Measurements from ENCODE around the gene MBNL2.

The MBNL2 gene

GRCh38 chr13:97221046-97221445 is 1.1 kb upstream of the MBNL2 start:
- no peaks in the 10 kb centered on the region for H3K36me3 Mint-ChIP-seq (ENCODE audit: low read depth)
- H3K27ac Mint-ChIP-seq, result peak overlapping the region in 2 of 3 experiments; percentile 95 to 96
- H3K4me3 Mint-ChIP-seq, result no peak overlapping the region
- no peaks in the 10 kb centered on the region for H3K9me3 Mint-ChIP-seq
- peaks cover 28% of the 10 kb centered on the region for H3K4me1 Mint-ChIP-seq
- no peak for TF ChIP-seq CTCF (IDR thresholded peaks at IDR 0.05; ENCODE audit: unreplicated experiment in 3 of 3)
- no peaks in the 10 kb centered on the region for H3K27me3 Mint-ChIP-seq (ENCODE audit: low read depth)

GRCh38 chr13:97221466-97221865 is 667 bp upstream of the MBNL2 start:
- H3K4me3 Mint-ChIP-seq, result peak overlapping the region in 2 of 3 experiments; percentile 18 to 92
- H3K36me3 Mint-ChIP-seq (ENCODE audit: low read depth), result no peaks in the 10 kb centered on the region
- TF ChIP-seq CTCF (IDR thresholded peaks at IDR 0.05; ENCODE audit: unreplicated experiment in 3 of 3), result no peak
- H3K4me1 Mint-ChIP-seq, result peaks cover 32% of the 10 kb centered on the region
- H3K9me3 Mint-ChIP-seq, result no peaks in the 10 kb centered on the region
- no peaks in the 10 kb centered on the region for H3K27me3 Mint-ChIP-seq (ENCODE audit: low read depth)
- peak overlapping the region in 2 of 3 experiments; percentile 95 to 96 for H3K27ac Mint-ChIP-seq

- Mint-ChIP-seq H3K4me3 (peak overlapping the region; percentile 88 to 92 (median 88)), H3K27ac (peak overlapping the region; percentile 95 to 97 (median 96)), H3K27me3 (ENCODE audit: low read depth) (no peaks in the 10 kb centered on the region), H3K36me3 (ENCODE audit: low read depth) (no peaks in the 10 kb centered on the region), H3K4me1 (peaks cover 40% of the 10 kb centered on the region), H3K9me3 (no peaks in the 10 kb centered on the region)
- no peak for TF ChIP-seq CTCF (IDR thresholded peaks at IDR 0.05; ENCODE audit: unreplicated experiment in 3 of 3)
Measured at GRCh38 chr13:97223037-97223710, 1.0 kb downstream of the MBNL2 start.

GRCh38 chr13:97223711-97224541 is 1.8 kb downstream of the MBNL2 start:
- no peak for TF ChIP-seq CTCF (IDR thresholded peaks at IDR 0.05; ENCODE audit: unreplicated experiment in 3 of 3)
- no peaks in the 10 kb centered on the region for H3K27me3 Mint-ChIP-seq (ENCODE audit: low read depth)
- H3K36me3 Mint-ChIP-seq (ENCODE audit: low read depth), result no peaks in the 10 kb centered on the region
- peaks cover 40% of the 10 kb centered on the region for H3K4me1 Mint-ChIP-seq
- H3K27ac Mint-ChIP-seq, result peak overlapping the region; percentile 95 to 97 (median 96)
- H3K4me3 Mint-ChIP-seq, result peak overlapping the region; percentile 88 to 92 (median 88)
- no peaks in the 10 kb centered on the region for H3K9me3 Mint-ChIP-seq

GRCh38 chr13:97224544-97225300 is 2.6 kb downstream of the MBNL2 start:
- Mint-ChIP-seq H3K27me3 (ENCODE audit: low read depth) (no peaks in the 10 kb centered on the region), H3K4me3 (peak overlapping the region; percentile 88 to 92 (median 88)), H3K27ac (peak overlapping the region; percentile 95 to 97 (median 96)), H3K36me3 (ENCODE audit: low read depth) (peaks cover 5% of the 10 kb centered on the region), H3K9me3 (no peaks in the 10 kb centered on the region), H3K4me1 (peaks cover 46% of the 10 kb centered on the region)
- TF ChIP-seq CTCF (IDR thresholded peaks at IDR 0.05; ENCODE audit: unreplicated experiment in 3 of 3), result no peak

All from nephron (organoid).